Upper lobe of right lung (tissue), 1 donor: ENCODE data around the gene GNAI2. TPM values are rescaled to one million over a fixed set of nuclear protein-coding genes. Genes with fewer than 3 reads are reported as not detected.
A peak's percentile ranks its signal among the peaks of the same experiment; 100 is the strongest.

Experiments used
- ATAC-seq: fragments of 200-7000 bp; cut with Tn5 transposase; one replicate; pipeline ENCODE4 v1.9.1; 2020; ENCODE audit warnings: mild to moderate bottlenecking, moderate library complexity
- DNase-seq: peaks from one replicate; pipeline ENCODE4 v3.0.0-alpha.2; 2020
- H3K27ac ChIP-seq: fragments of 200-600 bp; one replicate; pipeline ENCODE4 v1.8.0; 2022
- H3K27me3 ChIP-seq: fragments of 200-600 bp; one replicate; pipeline ENCODE4 v1.8.0; 2022; ENCODE audit warnings: mild to moderate bottlenecking
- H3K36me3 ChIP-seq: fragments of 200-600 bp; one replicate; pipeline ENCODE4 v1.8.0; 2022
- H3K4me1 ChIP-seq: fragments of 200-600 bp; one replicate; pipeline ENCODE4 v1.8.0; 2022
- H3K4me3 ChIP-seq: fragments of 200-600 bp; one replicate; pipeline ENCODE4 v1.8.0; 2022; ENCODE audit warnings: mild to moderate bottlenecking
- H3K9me3 ChIP-seq: fragments of 200-600 bp; one replicate; pipeline ENCODE4 v1.8.0; 2022
- intact Hi-C: fragments of 100-400 bp; cut with DNase I; formaldehyde crosslinking; loops from one replicate; pipeline ENCODE4 v1.11.0; 2022
- total RNA-seq: library from RNA; stranded (reverse); fragmentation: NEBNext Ultra II Directional; extraction: Animal tissue kit (Norgen Biotek cat#: 25700); gene quantifications from one replicate; pipeline ENCODE4 v1.2.1, GENCODE V29; 2021
- TF ChIP-seq, protein P1 (sequence below): fragments of 200-600 bp; IDR thresholded peaks from one replicate; pipeline ENCODE4 v1.8.0; 2022; ENCODE audit warnings: antibody characterized with exemption
- donor health status: DM: no; HTN: yes; CAD: no; lungs with severe emphysema.

The GNAI2 gene
- total RNA-seq, 1 donor from 2014 or later, result 321 TPM

DNA sequence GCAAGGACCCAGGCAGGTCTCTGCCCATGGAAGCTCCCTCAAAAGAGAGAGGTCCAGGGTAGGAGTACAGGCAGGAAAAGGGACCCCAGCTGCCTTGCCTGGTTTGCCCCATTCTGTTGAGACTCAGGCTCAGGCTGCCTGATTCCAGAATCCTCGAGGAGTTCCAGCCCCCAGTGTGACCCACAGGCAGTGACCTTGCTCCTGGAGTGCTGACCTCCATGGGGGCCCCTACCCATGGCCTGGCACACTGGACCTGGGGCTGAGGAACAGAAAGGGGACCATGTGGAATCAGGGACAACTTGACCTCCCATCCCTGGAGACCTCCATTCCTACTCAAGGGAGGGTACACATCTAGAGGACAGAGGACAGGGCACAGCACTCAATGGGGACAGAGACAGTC lies 29.6 kb downstream of the GNAI2 start:
- DNase-seq, result no peak
- Histone ChIP-seq H3K36me3 (no peaks in the 10 kb centered on the region), H3K4me1 (peaks cover 58% of the 10 kb centered on the region), H3K4me3 (peak overlapping the region; percentile 3), H3K27me3 (no peaks in the 10 kb centered on the region), H3K27ac (peak overlapping the region; percentile 90), H3K9me3 (no peaks in the 10 kb centered on the region)
- intact Hi-C loops, result no loop called here
- TF ChIP-seq, protein P1, sequence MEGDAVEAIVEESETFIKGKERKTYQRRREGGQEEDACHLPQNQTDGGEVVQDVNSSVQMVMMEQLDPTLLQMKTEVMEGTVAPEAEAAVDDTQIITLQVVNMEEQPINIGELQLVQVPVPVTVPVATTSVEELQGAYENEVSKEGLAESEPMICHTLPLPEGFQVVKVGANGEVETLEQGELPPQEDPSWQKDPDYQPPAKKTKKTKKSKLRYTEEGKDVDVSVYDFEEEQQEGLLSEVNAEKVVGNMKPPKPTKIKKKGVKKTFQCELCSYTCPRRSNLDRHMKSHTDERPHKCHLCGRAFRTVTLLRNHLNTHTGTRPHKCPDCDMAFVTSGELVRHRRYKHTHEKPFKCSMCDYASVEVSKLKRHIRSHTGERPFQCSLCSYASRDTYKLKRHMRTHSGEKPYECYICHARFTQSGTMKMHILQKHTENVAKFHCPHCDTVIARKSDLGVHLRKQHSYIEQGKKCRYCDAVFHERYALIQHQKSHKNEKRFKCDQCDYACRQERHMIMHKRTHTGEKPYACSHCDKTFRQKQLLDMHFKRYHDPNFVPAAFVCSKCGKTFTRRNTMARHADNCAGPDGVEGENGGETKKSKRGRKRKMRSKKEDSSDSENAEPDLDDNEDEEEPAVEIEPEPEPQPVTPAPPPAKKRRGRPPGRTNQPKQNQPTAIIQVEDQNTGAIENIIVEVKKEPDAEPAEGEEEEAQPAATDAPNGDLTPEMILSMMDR, result no peak
- no peak for ATAC-seq

DNA sequence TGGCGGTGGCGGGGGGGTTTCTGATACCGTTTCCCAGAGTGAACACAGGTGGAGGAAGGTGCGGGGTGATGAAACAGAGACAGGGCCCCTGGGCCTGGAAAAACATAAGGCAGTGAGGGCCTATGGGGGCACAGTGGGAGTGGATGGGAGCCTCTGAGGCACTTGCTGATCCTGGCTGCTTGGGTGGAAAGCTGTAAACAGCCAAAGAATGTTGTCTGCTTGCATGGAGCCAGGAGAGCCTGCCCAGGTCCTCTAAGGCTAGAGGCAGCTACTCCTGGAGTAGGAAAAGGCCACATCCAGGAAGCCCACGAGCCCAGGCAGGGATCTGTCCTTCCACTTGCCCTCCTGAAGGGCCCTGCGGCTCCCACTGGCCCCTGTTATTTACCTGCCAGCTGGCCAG lies 30.0 kb downstream of the GNAI2 start:
- intact Hi-C loops, result no loop called here
- DNase-seq (no peak), ATAC-seq (no peak)
- H3K4me1 ChIP-seq, result peaks cover 54% of the 10 kb centered on the region
- peak overlapping the region; percentile 90 for H3K27ac ChIP-seq
- no peaks in the 10 kb centered on the region for H3K36me3 ChIP-seq
- TF ChIP-seq, protein P1, result no peak
- no peaks in the 10 kb centered on the region for H3K9me3 ChIP-seq
- H3K4me3 ChIP-seq, result peak overlapping the region; percentile 55
- no peaks in the 10 kb centered on the region for H3K27me3 ChIP-seq

DNA sequence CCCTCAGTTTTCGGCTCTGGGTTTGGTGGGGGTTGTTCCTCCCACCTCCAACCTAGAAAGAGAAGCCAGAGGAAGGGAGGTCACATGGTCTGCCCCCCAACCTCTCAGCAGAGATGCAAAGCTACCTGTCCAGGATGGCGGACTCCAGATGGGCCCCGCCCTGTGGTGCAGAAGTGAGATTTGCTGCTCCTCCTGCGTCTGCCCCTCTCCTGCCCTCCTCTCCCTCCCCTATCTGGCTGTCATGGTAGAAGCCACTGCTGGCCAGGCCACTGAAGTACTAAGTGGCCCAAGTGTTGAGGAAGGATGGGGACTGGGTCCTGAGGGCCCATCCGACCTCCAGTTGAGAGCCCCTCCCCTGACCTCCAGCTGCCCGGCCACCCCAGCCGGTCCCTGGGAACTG lies 30.8 kb downstream of the GNAI2 start:
- Histone ChIP-seq H3K36me3 (no peaks in the 10 kb centered on the region), H3K9me3 (no peaks in the 10 kb centered on the region), H3K4me3 (peak overlapping the region; percentile 55), H3K27ac (peak overlapping the region; percentile 90), H3K4me1 (peaks cover 46% of the 10 kb centered on the region), H3K27me3 (no peaks in the 10 kb centered on the region)
- intact Hi-C loops, result no loop called here
- ATAC-seq, result no peak
- DNase-seq, result no peak
- TF ChIP-seq, protein P1, result no peak

DNA sequence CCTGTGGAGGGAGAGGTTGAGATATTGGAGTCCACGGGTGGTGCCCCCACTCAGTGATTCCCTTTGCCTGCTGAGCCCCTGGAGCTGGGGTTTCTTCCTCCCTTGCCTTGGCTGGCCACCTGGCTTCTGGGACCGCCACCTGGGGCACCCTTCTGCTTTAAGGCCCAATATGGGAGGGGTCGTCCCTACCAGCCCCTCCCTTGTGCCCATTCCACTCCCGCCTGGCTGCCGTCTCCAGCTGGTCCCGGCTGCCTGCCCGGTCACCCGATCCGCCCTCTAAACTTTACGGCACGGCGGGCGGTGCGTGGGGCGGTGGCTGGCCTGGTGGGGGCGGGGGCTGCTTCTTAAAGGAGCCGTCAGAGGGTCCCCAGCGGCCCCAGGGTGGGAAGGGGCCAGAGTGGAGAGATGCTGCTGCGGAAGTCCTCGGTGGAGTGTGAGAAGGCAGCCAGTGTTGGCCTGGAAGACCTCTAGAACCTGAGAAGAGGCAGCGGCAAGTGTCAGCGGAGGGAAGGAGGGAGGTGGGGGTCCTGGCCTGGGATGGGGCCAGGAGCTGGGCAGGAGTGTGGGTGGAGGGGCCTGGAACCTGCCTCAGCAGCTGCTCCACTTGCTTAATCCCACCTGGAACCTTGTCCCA lies 31.4 kb downstream of the GNAI2 start:
- DNase-seq, result peak; percentile 86
- Histone ChIP-seq H3K4me3 (peak overlapping the region; percentile 55), H3K27me3 (no peaks in the 10 kb centered on the region), H3K36me3 (no peaks in the 10 kb centered on the region), H3K27ac (peak overlapping the region; percentile 90), H3K9me3 (no peaks in the 10 kb centered on the region), H3K4me1 (peaks cover 46% of the 10 kb centered on the region)
- peak; percentile 45 for ATAC-seq
- TF ChIP-seq, protein P1, result no peak
- intact Hi-C loops, result no loop called here

DNA sequence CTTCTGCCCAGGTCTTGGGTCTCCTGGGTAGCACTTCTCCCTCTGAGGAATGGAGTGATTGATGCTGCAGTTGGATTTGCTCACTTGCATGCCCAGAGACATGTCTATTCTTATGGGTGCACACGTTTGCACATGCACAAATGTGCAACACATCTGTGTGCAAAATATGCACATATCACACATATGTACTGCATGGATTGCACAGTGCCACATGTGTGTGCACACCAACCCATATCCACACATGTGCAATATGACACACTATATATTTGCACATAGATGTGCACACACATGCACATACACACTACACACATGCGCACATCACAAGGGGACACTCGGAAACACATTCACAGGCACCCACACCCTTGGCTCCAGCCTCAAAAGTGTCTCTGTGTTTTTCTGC lies 32.3 kb downstream of the GNAI2 start:
- Histone ChIP-seq H3K27me3 (no peaks in the 10 kb centered on the region), H3K4me1 (peaks cover 53% of the 10 kb centered on the region), H3K27ac (peak overlapping the region; percentile 90), H3K36me3 (no peaks in the 10 kb centered on the region), H3K4me3 (peak overlapping the region; percentile 55), H3K9me3 (no peaks in the 10 kb centered on the region)
- intact Hi-C loops, result no loop called here
- no peak for ATAC-seq
- DNase-seq, result no peak
- TF ChIP-seq, protein P1, result no peak
